Non-pigmented ciliary epithelial cell (primary cell): ENCODE data around the gene COA5.

Experiments
- DNase-seq: peaks from one replicate; pipeline ENCODE4 v3.0.0-alpha.2; 2010; ENCODE audit warnings: low read depth

The COA5 gene, protein sequence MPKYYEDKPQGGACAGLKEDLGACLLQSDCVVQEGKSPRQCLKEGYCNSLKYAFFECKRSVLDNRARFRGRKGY

DNA sequence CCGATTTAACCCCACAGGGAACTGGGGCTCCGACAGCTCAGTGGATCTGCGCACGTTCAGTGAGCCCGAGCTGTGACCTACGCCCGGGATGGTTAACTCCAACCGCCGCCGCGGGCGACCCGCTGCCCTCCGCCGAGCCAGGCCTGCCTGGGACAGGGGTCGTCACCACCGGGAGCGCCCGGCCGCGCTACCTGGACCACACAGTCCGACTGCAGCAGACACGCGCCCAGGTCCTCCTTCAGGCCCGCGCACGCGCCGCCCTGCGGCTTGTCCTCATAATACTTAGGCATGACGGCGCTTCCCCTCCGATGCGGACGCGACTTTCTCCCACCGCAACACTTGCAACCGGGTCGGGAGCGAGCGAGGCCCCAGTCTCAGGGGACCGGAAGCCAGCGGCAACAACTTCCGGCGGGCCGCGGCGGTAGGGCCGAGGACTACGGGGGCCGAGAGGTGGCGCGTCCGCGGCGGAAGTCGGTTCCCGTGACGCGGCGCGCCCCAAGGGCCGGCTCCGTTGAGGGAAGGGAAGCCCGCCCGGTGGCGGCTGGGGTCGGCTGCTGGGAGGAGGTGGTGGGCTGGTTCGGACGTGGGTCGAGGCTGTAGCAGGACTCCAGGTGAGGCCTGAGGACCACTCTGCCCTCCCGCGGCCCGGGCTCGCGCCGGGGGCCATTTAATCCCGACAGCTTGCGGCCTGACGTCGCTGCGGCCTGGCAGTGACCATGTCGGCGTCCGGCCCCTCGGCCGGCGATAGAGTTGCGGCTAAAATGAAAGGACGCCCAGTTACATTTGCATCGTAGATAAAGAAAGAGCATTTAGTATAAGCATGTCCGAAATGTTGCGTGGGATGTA is at the start of gene COA5, which contains the start of gene UNC50:
COA5 (minus strand) TSS at position 397 of the 846 bp plus-strand sequence; CDS start at position 290, 107 bp downstream.
UNC50 (plus strand) TSS at position 474 of the 846 bp plus-strand sequence. CDS start 1,171 bp downstream, outside the sequence.
- DNase-seq, result peak; percentile 36

DNA sequence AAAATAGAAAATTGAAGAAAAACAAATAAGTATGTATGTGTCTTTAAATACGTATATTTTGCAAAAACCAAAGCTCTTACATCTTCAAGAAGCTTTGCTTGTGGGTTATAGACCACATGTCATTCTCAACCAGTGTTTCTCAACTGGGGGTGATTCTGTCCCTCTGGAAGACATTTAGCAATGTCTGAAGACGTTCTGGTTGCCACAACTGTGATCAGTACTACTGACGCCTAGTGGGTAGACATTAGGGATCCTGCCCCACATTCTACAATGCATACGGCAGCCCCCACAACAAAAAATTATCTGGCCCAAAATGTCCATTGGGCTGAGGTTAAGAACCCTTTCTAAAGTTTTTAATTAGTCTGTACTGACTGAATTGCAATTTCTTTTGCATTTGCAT is 48.5 kb upstream of the COA5 start:
- DNase-seq, result no peak

DNA sequence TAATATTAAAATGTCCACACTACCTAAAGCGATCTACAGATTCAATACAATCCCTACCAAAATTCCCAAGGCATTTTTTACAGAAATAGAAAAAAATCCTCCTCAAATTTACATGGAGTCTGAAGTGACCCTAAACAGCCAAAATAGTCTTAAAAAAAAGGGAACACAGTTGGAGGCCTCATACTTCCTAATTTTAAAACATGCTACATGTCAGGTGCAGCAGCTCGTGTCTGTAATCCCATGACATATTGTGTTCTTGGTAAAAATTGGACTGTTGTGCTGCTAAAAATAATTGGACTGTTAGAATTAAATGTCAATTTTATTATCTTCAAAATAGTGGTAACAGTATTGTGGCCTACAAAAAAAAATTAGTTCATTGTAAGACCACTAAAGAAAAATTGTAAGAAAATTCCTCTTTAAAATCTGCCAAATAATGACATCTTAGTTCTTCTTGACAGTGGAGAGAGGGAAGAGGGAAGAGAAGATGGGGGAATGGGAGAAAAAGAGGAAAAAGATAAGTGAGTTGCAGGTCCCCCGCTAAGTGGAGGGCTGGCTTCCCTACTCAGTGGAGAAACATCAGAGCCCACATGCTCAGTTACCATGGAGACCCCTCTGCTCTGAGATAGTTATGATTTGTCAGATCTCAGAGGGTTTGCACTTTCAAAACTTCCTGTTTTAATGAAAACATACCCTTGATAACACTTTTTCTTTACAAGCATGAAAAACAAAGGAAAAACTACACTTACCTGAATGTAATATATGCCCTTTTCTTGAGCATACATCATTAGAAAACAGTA is 46.6 kb upstream of the COA5 start:
- no peak for DNase-seq

DNA sequence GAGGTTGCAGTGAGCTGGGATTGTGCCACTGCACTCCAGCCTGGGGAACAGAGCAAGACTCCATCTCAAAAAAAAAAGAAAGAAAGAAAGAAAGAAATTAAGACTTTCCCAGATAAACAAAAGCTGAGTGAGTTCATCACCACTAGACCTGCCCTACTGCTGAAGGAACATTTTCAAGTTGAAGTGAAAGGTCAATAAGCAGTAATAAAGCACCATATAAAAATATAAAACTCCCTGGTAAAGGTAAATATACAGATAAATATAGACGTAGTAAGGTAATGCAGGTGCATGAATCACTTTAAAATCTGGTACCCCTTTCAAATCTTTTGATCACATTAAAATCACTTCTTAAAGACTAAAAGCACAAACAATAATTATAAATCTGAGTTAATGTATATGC is 42.7 kb upstream of the COA5 start:
- no peak for DNase-seq

DNA sequence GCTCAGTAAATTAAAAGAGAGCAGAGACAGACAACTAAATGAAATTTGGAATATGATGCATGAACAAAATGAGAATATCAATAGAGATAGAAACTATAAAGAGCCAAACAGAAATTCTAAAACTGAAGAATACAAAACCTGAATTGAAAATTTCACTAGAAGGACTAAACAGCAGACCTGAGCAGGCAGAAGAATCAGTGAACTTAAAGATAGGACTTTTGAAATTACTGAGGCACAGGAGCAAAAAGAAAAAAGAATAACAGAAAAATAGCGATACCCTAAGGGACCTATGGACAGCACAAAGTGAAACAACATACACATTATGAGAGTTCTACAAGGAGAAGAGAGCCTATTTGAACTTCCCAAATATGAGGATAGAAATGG is 41.7 kb upstream of the COA5 start:
- DNase-seq, result no peak

DNA sequence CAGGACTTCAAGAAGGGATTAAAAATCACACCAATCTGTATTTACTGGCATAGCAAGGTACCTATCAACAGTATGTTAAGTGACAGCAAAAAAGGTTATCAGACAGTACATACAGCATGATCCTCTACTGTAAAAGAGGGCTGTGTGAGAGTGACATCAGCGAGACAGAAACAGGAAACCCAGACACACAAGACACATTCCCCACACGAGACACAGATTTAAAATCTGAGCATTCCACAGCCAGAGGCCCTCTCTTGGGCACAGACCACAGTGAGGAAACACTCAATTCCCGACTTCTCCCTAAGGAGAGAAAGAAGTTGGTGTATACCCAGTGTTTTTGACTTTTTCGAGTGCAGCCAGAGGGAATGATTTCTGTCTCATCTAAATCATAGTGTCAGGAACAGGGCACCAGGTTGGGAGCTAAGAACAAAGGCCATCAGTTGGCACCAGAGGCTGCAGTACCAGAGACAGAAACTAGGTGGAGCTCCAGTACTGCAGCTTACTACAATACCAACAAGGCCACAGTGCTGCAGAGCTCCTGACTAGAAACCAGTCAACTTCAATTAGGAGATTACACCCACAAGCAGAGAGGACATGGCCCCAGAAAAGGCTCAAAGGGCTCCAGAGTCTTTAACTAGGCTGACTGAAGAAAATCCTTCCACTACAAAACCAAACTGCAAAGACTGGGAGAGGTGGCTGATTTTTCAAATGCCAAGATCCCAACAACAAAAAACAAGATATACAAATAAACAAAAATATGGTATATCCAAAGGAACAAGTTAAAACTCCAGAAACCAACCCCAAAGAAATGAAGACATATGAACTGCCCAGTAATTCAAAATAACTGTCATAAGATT is 41.1 kb upstream of the COA5 start:
- peak; percentile 38 for DNase-seq

DNA sequence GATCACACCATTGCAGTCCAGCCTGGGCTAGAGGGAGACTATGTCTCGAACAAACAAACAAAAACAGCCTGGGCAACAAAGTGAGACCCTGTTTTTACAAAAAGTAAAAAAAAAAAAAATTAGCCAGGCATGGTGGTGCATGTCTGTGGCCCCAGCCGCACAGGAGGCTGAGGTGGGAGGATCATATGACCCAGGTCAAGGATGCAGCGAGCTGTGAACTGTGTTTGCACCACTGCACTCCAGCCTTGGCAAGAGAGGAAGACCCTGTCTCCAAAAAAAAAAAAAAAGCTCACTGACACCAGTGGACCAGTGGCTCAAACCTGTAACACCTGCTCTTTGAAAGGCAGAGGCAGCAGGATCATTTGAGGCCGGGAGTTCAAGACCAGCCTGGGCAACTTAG is 40.1 kb upstream of the COA5 start:
- DNase-seq, result no peak

DNA sequence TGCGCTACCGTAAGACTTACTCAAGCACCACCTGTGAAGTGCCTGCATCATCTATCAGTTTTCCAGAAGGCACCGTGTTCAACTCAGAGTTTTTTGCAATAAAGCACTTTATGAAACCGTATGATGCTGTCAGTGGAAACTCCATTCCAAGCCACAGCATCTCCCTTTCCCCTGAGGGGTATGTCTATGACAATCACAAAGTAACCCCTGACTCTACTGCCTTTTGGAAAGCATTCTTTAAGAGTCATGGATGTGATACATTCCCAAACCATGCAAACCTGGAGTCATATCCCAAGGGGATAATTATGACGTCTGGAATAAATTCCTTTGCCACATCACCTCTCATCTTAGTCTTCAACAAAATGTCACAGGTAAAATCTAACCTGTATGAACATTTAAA is 39.3 kb upstream of the COA5 start:
- DNase-seq, result no peak

DNA sequence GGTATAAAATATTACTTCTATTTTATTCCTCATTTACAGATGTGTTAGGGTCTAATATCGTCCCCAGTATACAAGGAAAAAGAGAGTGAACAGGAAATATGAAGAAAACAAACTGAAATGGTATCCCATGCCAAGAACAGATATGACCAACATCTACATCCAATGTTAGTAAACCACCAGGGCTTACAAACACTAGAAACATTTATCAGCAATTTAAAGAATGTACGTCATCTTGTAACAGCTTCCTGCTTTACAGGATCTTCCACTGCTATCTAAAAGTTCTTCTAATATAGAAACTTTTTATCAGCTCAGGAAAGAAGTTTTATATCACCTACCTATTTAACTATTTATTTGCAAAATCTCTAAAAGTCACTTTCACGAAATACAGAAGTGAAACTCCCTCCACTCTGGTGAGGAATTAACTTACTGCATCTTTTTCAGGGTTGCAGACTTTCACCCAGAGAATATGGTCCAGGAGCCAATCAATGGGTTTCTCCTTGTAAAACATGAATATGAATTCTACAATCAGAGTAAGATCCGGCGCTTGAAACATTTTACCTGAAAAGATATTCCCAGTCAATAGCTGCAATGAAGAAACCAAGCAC is 35.3 kb upstream of the COA5 start:
- DNase-seq, result peak; percentile 4

DNA sequence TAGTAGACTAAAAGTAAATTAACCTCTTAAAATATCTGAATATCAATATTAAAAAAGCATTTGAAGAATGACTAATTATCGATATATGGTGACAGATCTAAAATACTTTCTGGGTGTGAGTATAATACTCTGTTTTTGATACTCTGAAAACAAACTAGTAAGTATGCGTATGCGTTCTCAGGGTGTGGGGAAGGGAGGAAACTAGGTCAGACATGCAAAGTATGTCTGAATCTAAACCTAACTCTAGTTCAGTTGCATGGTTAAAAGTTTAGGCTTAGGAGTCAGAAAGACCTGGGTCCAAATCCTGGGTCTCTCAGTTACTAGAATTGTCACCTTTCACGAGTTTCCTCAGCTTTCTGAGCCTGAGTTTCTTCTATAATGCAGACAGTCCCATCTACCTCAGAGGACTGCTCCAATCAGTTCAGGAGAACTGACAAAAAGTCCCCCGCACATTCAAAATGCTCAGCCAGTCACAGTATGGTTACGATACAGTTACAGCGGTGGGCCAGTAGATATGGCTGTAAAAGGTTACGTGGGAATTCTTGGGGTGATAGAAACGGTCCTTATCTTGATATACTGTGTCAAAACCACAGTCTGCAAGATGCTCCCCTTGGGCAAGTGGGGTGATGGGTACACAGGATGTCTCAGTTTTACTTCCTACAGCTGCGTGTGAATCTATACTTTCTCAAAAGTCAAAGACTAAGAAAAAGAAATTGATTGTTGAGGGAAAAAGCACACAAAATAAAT is 29.3 kb upstream of the COA5 start:
- no peak for DNase-seq

DNA sequence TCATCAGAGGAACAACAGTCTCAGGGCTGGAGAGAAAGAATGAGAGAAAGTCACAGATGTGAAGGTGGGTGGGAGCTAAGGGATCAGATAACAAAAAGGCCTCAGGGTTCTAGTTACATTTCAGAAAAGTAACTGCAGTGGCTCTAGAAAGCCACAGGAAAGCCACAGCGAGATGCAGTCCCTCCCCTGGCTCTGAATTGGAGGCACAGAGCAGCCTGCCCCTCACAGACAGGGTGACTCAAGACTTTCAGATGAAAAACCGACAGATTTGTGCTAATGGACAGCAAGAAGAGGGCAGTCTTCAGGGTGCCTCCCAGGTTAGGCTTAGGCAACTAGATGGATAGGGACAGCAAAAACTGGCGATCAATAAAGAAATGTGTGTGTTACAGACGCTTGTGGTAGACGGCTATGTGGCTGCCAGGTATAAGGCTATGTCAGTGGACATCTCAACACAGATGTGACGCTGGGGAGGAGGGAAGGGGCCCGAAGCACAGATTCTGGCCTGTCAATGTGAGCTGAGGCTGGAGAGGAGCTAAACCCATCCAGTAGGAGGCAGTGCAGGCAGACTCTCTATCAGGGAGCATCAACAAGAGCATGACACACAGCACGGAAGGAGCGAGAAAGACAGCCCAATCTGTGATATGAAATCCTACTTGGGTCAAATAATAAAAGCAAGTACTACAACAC is 26.2 kb upstream of the COA5 start:
- no peak for DNase-seq

DNA sequence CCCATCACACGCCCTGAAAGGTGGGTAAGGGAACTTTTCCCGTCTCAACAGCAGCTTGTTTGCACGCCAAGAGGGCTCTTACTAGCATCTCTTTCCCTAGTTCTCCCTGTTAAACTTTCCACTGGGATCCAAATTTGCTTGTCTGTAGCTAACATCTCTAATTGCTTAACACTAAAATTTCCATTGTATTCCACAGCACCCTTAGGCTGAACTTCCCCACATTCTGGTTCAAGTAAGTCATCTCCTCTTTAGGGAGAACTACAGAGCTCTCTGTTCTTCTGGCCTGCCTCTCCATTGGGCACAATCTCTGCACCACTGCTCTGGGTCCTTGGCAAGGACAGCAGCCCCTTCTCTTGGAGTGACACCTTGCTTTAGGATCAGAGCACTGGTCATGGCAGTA is 24.0 kb upstream of the COA5 start:
- no peak for DNase-seq

DNA sequence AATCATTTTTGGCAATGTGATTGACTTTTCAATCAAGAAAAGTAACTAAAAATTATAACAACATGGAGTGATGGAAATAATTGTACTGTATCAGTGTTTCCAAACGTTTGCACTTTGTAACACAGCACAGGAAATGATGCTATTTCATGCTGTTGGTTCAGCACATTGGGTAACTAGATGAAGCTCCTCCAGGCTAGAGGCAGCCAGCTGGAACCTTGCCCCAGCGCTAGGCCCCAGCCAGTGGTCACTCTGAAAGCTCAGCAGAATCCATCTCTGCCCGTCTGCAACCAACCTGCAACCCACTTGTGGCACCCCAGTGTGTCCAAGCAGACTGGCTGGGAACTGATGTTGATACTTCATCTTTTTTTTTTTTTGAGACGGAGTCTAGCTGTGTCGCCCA is 15.3 kb upstream of the COA5 start:
- no peak for DNase-seq

DNA sequence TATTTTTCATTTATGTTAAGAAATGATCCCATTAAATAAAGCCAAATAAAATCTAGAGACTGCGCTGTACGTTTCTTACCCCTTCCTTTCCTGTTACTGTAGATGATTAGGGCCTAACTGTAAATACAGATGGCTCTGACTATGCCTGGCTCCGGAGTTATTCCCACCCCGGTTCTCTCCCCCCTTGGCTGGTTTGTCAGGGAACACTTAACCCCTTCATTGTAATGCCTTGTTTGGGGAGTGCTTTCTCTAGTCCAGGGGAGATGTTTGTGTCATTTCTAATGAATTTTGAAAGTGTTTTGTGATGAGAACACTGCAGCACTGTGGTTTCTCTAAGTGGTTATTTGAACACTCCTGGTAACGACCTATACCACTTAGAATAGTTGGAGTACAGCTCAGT is 8.8 kb upstream of the COA5 start:
- no peak for DNase-seq

DNA sequence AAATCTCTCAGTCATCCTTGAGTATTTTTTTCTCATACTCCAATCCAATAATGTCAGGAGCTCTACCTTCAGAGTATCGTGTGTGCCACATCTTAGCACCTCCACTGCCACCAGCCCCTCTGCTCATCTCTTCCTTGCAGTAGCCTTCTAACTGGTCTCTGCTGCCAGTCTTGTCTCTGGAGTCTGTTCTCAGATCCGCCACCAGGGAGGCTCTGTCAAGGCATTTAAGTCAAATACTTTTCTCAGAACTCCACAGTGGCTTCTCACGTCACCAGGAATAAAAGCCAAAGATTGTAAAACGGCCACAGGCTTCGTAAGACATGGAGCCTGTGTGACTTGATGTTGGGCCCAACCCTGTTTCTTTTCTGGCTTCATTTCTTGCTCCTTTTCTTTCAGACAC is 7.2 kb upstream of the COA5 start:
- no peak for DNase-seq

DNA sequence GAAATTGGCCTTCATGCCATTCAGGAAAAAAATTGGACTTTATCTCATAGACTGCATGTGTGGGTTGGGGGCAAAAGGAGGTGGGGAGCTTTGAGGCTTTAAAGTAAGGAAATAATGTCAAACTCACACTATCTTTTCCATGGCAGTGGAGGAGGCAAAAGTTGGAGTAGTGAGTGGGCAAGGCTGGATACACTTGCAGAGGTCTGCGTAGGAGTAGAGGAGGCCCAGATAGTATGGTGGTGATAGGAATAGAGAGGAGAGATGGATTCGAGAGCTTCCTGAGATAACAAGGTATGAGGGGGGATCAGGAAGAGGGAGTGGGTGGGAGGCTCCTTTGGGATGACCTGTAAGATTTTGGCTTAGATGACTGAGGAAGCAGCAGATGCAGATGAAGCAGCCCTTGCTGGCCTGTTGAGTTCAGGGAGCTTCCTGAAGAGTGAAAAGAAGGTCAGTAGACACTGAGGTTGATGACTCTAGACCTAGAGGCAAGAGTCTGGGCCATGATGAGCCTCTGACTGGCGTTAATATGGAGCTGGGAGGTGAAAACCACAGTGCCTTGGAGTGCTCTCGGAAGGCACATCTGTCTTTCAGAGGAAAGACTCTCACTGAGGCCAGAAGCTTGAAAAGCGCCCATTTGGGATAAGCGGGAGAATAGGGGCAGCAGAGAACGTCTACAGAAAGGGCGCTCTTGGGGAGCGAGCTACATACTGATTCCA is 5.9 kb upstream of the COA5 start:
- no peak for DNase-seq

DNA sequence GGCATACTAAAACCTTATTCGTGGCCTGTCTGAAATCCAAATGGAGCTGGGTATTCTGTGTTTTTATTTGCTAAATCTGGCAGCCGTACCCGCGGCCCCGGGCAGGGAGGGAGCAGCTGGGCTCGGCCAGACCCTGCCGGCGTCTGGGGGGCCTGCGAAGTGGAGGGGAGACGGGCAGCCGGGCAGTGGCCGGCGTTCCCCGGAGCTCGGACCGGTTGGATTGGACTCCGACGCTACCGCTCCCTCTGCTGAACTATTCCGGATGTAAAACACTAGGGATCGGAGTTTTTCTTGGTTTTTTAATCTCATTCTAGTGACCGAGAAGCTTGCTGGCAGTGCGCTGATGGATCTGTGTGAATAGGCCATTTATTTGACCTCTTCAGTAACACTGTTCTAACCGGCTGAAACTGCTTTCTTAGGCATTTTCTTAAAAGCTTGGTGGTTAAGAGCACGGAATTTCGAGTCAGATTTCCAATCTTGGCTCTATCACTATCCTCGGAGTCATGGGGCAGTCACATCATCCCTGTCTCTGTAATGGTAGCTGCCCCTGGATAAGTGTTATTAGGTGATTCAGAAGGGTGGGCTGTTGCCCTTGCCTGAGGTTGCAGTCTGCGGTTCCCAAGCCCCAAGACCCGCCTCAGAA is 771 bp upstream of the COA5 start:
- DNase-seq, result no peak

DNA sequence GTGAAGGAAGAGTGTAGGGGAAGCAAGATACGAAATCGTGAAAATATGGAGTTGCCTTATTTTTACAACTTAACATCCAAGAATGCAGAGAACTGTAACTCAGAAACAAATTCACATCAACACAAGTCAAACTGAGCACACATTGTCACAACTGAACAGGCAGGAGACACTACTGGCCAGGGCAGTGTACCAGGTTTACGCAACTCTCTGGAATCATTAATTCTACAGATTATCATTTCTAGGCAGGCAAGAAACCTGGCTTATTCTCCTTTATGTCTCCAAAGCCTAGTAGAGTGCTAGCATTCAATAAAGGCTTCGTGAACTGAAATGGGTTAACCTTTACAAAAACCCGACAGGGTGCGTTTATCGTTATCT is 584 bp downstream of the COA5 start:
- no peak for DNase-seq

DNA sequence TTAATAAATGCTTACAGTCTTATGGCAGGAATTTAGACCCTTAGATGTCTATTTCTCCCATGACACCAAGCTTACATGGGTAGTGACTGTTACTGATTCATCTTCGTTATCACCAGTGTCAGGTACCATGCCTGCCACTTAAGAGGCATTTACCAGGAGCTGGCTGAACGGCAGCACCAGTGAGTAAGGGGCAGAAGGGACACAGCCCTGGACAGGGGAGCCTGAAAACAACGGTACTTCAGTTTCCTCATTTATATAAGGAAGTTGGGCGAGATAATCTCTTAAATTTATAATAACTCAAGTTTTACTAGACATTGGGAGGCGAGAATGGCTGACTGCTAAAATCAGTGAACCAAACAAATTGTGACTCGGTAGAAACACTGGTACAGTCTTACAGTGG is 1.2 kb downstream of the COA5 start:
- DNase-seq, result no peak
